CD14-positive monocyte (primary cell): ENCODE results near the gene AURKAIP1. TPM values are rescaled to one million over a fixed set of nuclear protein-coding genes. Genes with fewer than 3 reads are reported as not detected.

Experiments used
- DNase-seq, 3 donors: peaks; one replicate each; pipeline ENCODE4 v3.0.0-alpha.2; 2011 to 2022
- H2AFZ ChIP-seq: 2 replicates; pipeline ENCODE4 v1.6.0; 2012; ENCODE audit warnings: mild to moderate bottlenecking, low read depth, low read length, inconsistent platforms; ENCODE audit not compliant: insufficient read depth, poor library complexity, severe bottlenecking
- H3K27ac ChIP-seq, 2 donors: 1 replicate in 1 of 2; 2 replicates in 1 of 2; pipeline ENCODE4 v1.5.1; 2012 to 2013; ENCODE audit warnings: low read length in 2 of 2, control low read depth in 1 of 2, inconsistent platforms in 1 of 2, low read depth in 1 of 2, mild to moderate bottlenecking in 1 of 2
- H3K27me3 ChIP-seq, 2 donors: one replicate each; pipeline versions ENCODE4 v1.6.0 to v1.6.1; 2011 to 2013; ENCODE audit warnings: low read length in 2 of 2; ENCODE audit not compliant: control insufficient read depth in 2 of 2, insufficient read depth in 2 of 2
- H3K36me3 ChIP-seq, 2 donors: replicated peaks in 1 of 2; 1 replicate in 1 of 2; 2 replicates in 1 of 2; pipeline versions ENCODE4 v1.5.1 to v1.6.1; 2012 to 2013; ENCODE audit warnings: low read length in 2 of 2, control low read depth in 1 of 2, inconsistent platforms in 1 of 2, mild to moderate bottlenecking in 1 of 2; ENCODE audit not compliant: insufficient read depth in 2 of 2, control insufficient read depth in 1 of 2
- H3K4me1 ChIP-seq, 2 donors: 1 replicate in 1 of 2; 2 replicates in 1 of 2; pipeline versions ENCODE4 v1.5.1 to v1.6.1; 2012 to 2013; ENCODE audit warnings: low read length in 2 of 2, control low read depth in 1 of 2, inconsistent platforms in 1 of 2, mild to moderate bottlenecking in 1 of 2, moderate library complexity in 1 of 2; ENCODE audit not compliant: insufficient read depth in 2 of 2, control insufficient read depth in 1 of 2
- H3K4me2 ChIP-seq: replicated peaks from 2 replicates; pipeline ENCODE3; 2012; ENCODE audit warnings: low read length, moderate library complexity, mild to moderate bottlenecking; ENCODE audit not compliant: poor library complexity, severe bottlenecking; ENCODE audit errors: extremely low read depth
- H3K4me3 ChIP-seq, 3 experiments: fragments of 200-600 bp in 1 of 3; sonication (generic) in 1 of 3; replicated peaks in 1 of 3; 1 replicate in 2 of 3; 2 replicates in 1 of 3; pipeline ENCODE4 v1.5.1; 2011 to 2013; ENCODE audit warnings: low read length in 3 of 3, mild to moderate bottlenecking in 3 of 3, control low read depth in 2 of 3, low read depth in 2 of 3, inconsistent platforms in 1 of 3, moderate library complexity in 1 of 3
- H3K79me2 ChIP-seq: 2 replicates; pipeline ENCODE4 v1.6.0; 2012; ENCODE audit warnings: mild to moderate bottlenecking, control low read depth, inconsistent platforms, low read length, moderate library complexity; ENCODE audit not compliant: insufficient read depth
- H3K9ac ChIP-seq: 2 replicates; pipeline ENCODE4 v1.6.0; 2017; ENCODE audit warnings: low read length, mild to moderate bottlenecking; ENCODE audit not compliant: insufficient read depth, poor library complexity, severe bottlenecking
- H3K9me3 ChIP-seq, 2 donors: replicated peaks in 1 of 2; 1 replicate in 1 of 2; 2 replicates in 1 of 2; pipeline versions ENCODE4 v1.5.1 to v1.6.1; 2012 to 2013; ENCODE audit warnings: low read length in 2 of 2, control low read depth in 1 of 2; ENCODE audit not compliant: control insufficient read depth in 1 of 2, insufficient read depth in 1 of 2
- H4K20me1 ChIP-seq: 2 replicates; pipeline ENCODE4 v1.6.0; 2012; ENCODE audit warnings: mild to moderate bottlenecking, low read length, control low read depth, moderate library complexity; ENCODE audit not compliant: insufficient read depth
- H3K27ac Mint-ChIP-seq, 7 donors: one replicate each; pipeline ENCODE4 v1.8.0; 2020; ENCODE audit warnings: mild to moderate bottlenecking in 7 of 7, mixed read lengths in 7 of 7, moderate library complexity in 6 of 7, inconsistent platforms in 2 of 7
- H3K27me3 Mint-ChIP-seq, 3 donors: one replicate each; pipeline ENCODE4 v1.8.0; 2021 to 2022; ENCODE audit warnings: low read depth in 3 of 3, mild to moderate bottlenecking in 3 of 3, mixed read lengths in 3 of 3, moderate library complexity in 3 of 3, inconsistent platforms in 1 of 3
- H3K36me3 Mint-ChIP-seq, 2 donors: one replicate each; pipeline ENCODE4 v1.8.0; 2020; ENCODE audit warnings: mixed read lengths in 2 of 2, inconsistent platforms in 1 of 2, mild to moderate bottlenecking in 1 of 2
- H3K4me1 Mint-ChIP-seq: one replicate; pipeline ENCODE4 v1.8.0; 2020; ENCODE audit warnings: mild to moderate bottlenecking, mixed read lengths
- H3K4me3 Mint-ChIP-seq, 2 donors: one replicate each; pipeline ENCODE4 v1.8.0; 2020; ENCODE audit warnings: mild to moderate bottlenecking in 2 of 2, mixed read lengths in 2 of 2, moderate library complexity in 1 of 2
- H3K9me3 Mint-ChIP-seq, 7 donors: one replicate each; pipeline ENCODE4 v1.8.0; 2020 to 2022; ENCODE audit warnings: mixed read lengths in 7 of 7, mild to moderate bottlenecking in 6 of 7, moderate library complexity in 6 of 7, inconsistent platforms in 2 of 7
- CTCF ChIP-seq: fragments of 200-600 bp; IDR thresholded peaks from one replicate; pipeline ENCODE4 v1.8.0; 2022; ENCODE audit warnings: antibody characterized with exemption, mild to moderate bottlenecking
- WGBS: methylation state at CpG from one replicate; pipeline ENCODE4 v1.1.5; 2013; ENCODE audit warnings: missing lambda C conversion rate; ENCODE audit not compliant: insufficient coverage; 5-methylcytosine and 5-hydroxymethylcytosine counted together
- intact Hi-C, 2 donors: fragments of 100-400 bp; cut with micrococcal nuclease; formaldehyde crosslinking; loops; one replicate each; pipeline versions ENCODE4 v1.15.0 to v1.15.1; 2023
- polyA plus RNA-seq, 3 donors: library from polyadenylated mRNA; depleted of rRNA in 1 of 3; unstranded in 2 of 3; stranded (reverse) in 1 of 3; fragments of 300-500 nt in 2 of 3; fragments of >200 nt in 1 of 3; fragmentation: Illumina TruSeq in 2 of 3; gene quantifications; 1 replicate in 2 of 3; 2 replicates in 1 of 3; pipeline ENCODE4 v1.2.3, GENCODE V29; 2012 to 2021

The AURKAIP1 gene
- polyA plus RNA-seq, 3 donors, result 59.1 to 160 (median 134) TPM

GRCh38 chr1:1359308-1359663, 15.7 kb downstream of the AURKAIP1 start:
- no peaks in the 10 kb centered on the region for H3K9me3 ChIP-seq
- H3K4me1 Mint-ChIP-seq, result peaks cover 5% of the 10 kb centered on the region
- intact Hi-C loops, result no loop called here
- peaks cover 0 to under 1% of the 10 kb centered on the region in 2 donors for H3K36me3 Mint-ChIP-seq
- H3K36me3 ChIP-seq, result no peaks in the 10 kb centered on the region
- H3K27me3 ChIP-seq, result peaks cover 1 to 62% of the 10 kb centered on the region in 2 donors
- peaks cover 55 to 95% (median 68%) of the 10 kb centered on the region in 3 donors for H3K27me3 Mint-ChIP-seq
- peaks cover 0 to 6% (median 3%) of the 10 kb centered on the region in 7 donors for H3K9me3 Mint-ChIP-seq
- peak overlapping the region in 1 of 7 donors; percentile 55 for H3K27ac Mint-ChIP-seq
- 78% methylated on average over 5 of the region's 6 CpGs for WGBS
- H3K4me3 ChIP-seq, result no peak overlapping the region
- no peak overlapping the region for H2AFZ ChIP-seq
- H3K27ac ChIP-seq, result no peak overlapping the region
- no peaks in the 10 kb centered on the region for H3K79me2 ChIP-seq
- H4K20me1 ChIP-seq, result no peaks in the 10 kb centered on the region
- no peak for TF ChIP-seq CTCF
- H3K4me2 ChIP-seq, result no peak overlapping the region
- no peaks in the 10 kb centered on the region for H3K4me1 ChIP-seq
- DNase-seq, result no peak
- H3K4me3 Mint-ChIP-seq, result peak overlapping the region in 1 of 2 donors; percentile 27
- H3K9ac ChIP-seq, result no peak overlapping the region

DNA sequence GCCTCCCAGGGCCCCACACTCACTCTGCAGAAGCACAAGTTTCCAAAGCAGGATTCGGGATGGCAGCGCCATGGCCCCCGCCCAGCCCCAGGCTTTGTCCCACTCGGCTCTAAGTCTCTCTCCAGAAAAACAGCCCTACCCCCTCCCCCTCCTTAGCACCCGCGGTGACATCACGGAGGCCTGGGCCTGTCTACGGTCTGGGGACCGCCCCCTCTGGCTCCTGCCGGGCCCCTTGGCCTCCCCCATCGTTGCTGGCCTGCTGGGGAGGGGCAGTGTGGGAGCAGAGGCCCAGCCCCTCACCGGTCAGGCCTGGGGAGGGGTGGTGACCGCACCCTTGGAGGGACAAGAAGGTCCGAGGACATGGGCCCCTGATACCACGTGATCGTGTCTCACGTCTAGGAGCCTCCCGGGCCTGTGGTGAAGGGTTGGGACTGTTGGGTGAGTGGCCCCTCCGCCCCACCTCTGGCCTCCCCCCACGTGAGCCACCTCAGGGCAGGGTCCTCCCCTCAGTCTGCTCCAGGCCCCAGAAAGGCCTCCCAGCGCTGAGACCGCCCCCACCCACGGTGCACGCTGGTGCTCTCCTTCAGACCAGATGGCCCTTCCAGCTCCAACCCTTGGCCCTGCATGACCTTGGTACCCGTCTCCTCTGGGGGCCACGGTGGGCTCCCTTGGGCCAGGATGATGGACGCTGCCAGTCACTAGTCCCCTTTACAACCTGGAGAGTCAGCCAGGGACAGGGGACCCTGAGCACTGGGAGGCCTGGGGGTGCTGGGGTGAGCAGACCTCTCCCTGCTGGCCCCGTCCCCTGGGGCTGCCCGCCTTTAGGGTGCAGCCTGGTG, 16.4 kb downstream of the AURKAIP1 start, which contains the start of gene MXRA8:
MXRA8 (minus strand) TSS at position 123 of the 839 bp plus-strand sequence; CDS start at position 72, 51 bp downstream.
- Histone ChIP-seq H3K27ac (no peak within 1 kb of the TSS), H3K4me3 (no peak within 1 kb of the TSS), H3K9ac (no peak within 1 kb of the TSS), H3K27me3 (peaks cover 8 to 68% of the 10 kb centered on the region in 2 donors), H4K20me1 (no peaks in the 10 kb centered on the region), H3K4me2 (no peak within 1 kb of the TSS), H3K4me1 (no peaks in the 10 kb centered on the region), H3K79me2 (no peaks in the 10 kb centered on the region), H2AFZ (peak within 1 kb of the TSS; percentile 21), H3K9me3 (no peaks in the 10 kb centered on the region), H3K36me3 (no peaks in the 10 kb centered on the region)
- Mint-ChIP-seq H3K9me3 (peaks cover 0 to 9% (median 3%) of the 10 kb centered on the region in 7 donors), H3K36me3 (peaks cover 0 to 2% of the 10 kb centered on the region in 2 donors), H3K4me3 (peak within 1 kb of the TSS in 1 of 2 donors; percentile 60), H3K27me3 (peaks cover 62 to 99% (median 69%) of the 10 kb centered on the region in 3 donors), H3K27ac (peak within 1 kb of the TSS in 1 of 7 donors; percentile 55), H3K4me1 (peaks cover 6% of the 10 kb centered on the region)
- WGBS, result 37% methylated on average over 17 of the region's 29 CpGs
- no peak for DNase-seq
- intact Hi-C loops, result no loop called here
- no peak for TF ChIP-seq CTCF
